HepG2 (cell line): ENCODE measurements around the gene NHSL1. TPM values are rescaled to one million over a fixed set of nuclear protein-coding genes. Genes with fewer than 3 reads are reported as not detected.

Source experiments
- MAZ ChIP-seq, 2 experiments: sonication (generic) in 1 of 2; formaldehyde crosslinking in 1 of 2; IDR thresholded peaks; 2 replicates each; pipeline versions ENCODE4 v1.5.0 to v1.6.1; 2012 to 2020; ENCODE audit warnings: low read depth in 2 of 2, mild to moderate bottlenecking in 2 of 2, borderline replicate concordance in 1 of 2, improper control_type of control experiment in 1 of 2, low read length in 1 of 2, missing genetic modification reagents in 1 of 2, moderate library complexity in 1 of 2
- NPAS2 ChIP-seq: sonication (generic); formaldehyde crosslinking; IDR thresholded peaks from 2 replicates; pipeline ENCODE4 v1.8.0; 2022; ENCODE audit warnings: mild to moderate bottlenecking, missing genetic modification reagents, borderline replicate concordance
- ZNF24 ChIP-seq: fragments of 450-650 bp; IDR thresholded peaks from 2 replicates; pipeline ENCODE4 v1.6.1; 2017; ENCODE audit warnings: antibody characterized with exemption, mild to moderate bottlenecking
- ZNF589 ChIP-seq: sonication (generic); formaldehyde crosslinking; conservative IDR thresholded peaks from 2 replicates; pipeline ENCODE4 v1.8.0; 2022; ENCODE audit warnings: mild to moderate bottlenecking, moderate library complexity, missing genetic modification reagents
- ZNF775 ChIP-seq: sonication (generic); formaldehyde crosslinking; IDR thresholded peaks from 2 replicates; pipeline ENCODE4 v1.4.0; 2020; ENCODE audit warnings: missing genetic modification reagents, mild to moderate bottlenecking, moderate library complexity, borderline replicate concordance
- ZNF790 ChIP-seq: sonication (generic); formaldehyde crosslinking; IDR thresholded peaks from 2 replicates; pipeline ENCODE4 v1.8.0; 2022; ENCODE audit warnings: missing genetic modification reagents, mild to moderate bottlenecking, borderline replicate concordance
- ZNF841 ChIP-seq: sonication (generic); formaldehyde crosslinking; IDR thresholded peaks from 2 replicates; pipeline ENCODE4 v1.8.1; 2023; ENCODE audit warnings: missing genetic modification reagents, borderline replicate concordance
- polyA plus RNA-seq, 8 experiments: library from polyadenylated mRNA; depleted of rRNA in 3 of 8; stranded (reverse) in 7 of 8; unstranded in 1 of 8; fragments of >200 nt; fragmentation: Illumina TruSeq in 4 of 8; extraction: Trizol in 4 of 8; gene quantifications; 2 replicates each; pipeline versions ENCODE4 v1.2.1 to v1.2.3, GENCODE V29; 2011 to 2016; ENCODE audit warnings: low read depth in 4 of 8, missing spikeins in 1 of 8, mixed read lengths in 1 of 8; ENCODE audit not compliant: insufficient read depth in 1 of 8
- total RNA-seq, 5 experiments: library from RNA; depleted of rRNA; stranded (reverse); fragments of >200 nt; fragmentation: Illumina TruSeq; extraction: Trizol; gene quantifications; 2 replicates each; pipeline ENCODE4 v1.2.3, GENCODE V29; 2016; ENCODE audit warnings: low read depth in 1 of 5
- TF ChIP-seq, protein P1 (sequence below): sonication (generic); formaldehyde crosslinking; IDR thresholded peaks from 2 replicates; pipeline ENCODE4 v1.5.0; 2020; ENCODE audit warnings: mild to moderate bottlenecking, missing genetic modification reagents, borderline replicate concordance
- TF ChIP-seq, protein P2 (sequence below): sonication (generic); formaldehyde crosslinking; IDR thresholded peaks from 2 replicates; pipeline ENCODE4 v1.4.0; 2020; ENCODE audit warnings: missing genetic modification reagents, borderline replicate concordance
- TF ChIP-seq, protein P3 (sequence below): sonication (generic); formaldehyde crosslinking; conservative IDR thresholded peaks from 2 replicates; pipeline ENCODE4 v1.4.0; 2020; ENCODE audit warnings: missing genetic modification reagents

The NHSL1 gene
- total and polyA plus RNA-seq, 2 of the 13 experiments (the other 11 are each of a cell fraction or from before 2014, with no cell fraction given): 24.9 to 53.6 TPM

DNA sequence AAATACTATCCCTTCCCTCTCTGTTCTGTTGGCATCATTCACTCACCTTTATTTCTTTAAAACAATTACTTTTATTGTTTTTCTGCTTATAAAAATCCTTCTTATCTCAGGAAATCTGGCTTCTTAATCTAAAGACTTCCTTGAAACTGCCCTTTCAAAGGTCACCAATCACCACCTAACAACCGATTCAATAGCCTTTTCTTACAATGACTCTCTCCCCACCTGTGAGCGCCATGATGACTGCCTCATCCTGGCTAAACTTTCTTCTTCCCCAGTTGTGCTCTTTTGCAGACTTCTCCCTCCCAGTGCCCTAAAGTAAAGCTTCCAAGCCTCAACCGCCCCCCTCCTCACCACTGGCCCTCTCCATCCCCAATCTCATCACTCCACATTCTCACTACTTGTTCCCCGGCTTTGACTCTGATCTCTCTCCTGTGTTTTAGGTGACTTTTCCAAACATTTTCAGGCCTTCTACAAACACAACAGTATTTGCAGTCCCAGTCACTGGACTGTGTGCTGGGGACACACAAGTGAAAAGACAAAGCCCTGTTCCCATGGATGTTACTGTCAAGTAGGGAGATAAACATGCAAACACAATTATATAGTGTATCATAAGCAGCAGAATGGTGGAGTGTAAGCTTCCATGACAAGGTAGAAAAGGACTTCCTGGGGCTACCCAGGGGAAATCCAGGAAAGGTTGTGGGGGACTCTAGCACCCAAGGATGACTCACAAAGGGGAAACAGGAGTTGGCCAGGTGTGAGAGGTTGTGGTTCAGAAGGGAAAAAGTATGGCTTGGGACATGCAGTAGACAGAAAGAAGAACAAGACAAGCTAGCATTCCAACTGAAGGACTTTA is 12.8 kb downstream of the NHSL1 start (continued):
- TF ChIP-seq, protein P1, sequence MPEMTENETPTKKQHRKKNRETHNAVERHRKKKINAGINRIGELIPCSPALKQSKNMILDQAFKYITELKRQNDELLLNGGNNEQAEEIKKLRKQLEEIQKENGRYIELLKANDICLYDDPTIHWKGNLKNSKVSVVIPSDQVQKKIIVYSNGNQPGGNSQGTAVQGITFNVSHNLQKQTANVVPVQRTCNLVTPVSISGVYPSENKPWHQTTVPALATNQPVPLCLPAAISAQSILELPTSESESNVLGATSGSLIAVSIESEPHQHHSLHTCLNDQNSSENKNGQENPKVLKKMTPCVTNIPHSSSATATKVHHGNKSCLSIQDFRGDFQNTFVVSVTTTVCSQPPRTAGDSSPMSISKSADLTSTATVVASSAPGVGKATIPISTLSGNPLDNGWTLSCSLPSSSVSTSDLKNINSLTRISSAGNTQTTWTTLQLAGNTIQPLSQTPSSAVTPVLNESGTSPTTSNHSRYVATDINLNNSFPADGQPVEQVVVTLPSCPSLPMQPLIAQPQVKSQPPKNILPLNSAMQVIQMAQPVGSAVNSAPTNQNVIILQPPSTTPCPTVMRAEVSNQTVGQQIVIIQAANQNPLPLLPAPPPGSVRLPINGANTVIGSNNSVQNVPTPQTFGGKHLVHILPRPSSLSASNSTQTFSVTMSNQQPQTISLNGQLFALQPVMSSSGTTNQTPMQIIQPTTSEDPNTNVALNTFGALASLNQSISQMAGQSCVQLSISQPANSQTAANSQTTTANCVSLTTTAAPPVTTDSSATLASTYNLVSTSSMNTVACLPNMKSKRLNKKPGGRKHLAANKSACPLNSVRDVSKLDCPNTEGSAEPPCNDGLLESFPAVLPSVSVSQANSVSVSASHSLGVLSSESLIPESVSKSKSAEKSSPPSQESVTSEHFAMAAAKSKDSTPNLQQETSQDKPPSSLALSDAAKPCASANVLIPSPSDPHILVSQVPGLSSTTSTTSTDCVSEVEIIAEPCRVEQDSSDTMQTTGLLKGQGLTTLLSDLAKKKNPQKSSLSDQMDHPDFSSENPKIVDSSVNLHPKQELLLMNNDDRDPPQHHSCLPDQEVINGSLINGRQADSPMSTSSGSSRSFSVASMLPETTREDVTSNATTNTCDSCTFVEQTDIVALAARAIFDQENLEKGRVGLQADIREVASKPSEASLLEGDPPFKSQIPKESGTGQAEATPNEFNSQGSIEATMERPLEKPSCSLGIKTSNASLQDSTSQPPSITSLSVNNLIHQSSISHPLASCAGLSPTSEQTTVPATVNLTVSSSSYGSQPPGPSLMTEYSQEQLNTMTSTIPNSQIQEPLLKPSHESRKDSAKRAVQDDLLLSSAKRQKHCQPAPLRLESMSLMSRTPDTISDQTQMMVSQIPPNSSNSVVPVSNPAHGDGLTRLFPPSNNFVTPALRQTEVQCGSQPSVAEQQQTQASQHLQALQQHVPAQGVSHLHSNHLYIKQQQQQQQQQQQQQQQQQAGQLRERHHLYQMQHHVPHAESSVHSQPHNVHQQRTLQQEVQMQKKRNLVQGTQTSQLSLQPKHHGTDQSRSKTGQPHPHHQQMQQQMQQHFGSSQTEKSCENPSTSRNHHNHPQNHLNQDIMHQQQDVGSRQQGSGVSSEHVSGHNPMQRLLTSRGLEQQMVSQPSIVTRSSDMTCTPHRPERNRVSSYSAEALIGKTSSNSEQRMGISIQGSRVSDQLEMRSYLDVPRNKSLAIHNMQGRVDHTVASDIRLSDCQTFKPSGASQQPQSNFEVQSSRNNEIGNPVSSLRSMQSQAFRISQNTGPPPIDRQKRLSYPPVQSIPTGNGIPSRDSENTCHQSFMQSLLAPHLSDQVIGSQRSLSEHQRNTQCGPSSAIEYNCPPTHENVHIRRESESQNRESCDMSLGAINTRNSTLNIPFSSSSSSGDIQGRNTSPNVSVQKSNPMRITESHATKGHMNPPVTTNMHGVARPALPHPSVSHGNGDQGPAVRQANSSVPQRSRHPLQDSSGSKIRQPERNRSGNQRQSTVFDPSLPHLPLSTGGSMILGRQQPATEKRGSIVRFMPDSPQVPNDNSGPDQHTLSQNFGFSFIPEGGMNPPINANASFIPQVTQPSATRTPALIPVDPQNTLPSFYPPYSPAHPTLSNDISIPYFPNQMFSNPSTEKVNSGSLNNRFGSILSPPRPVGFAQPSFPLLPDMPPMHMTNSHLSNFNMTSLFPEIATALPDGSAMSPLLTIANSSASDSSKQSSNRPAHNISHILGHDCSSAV: no peak
- TF ChIP-seq MAZ (IDR thresholded peaks at IDR 0.05; ENCODE audit: borderline replicate concordance, low read depth, low read length) (no peak), MAZ (CRISPR knock-in tag; IDR thresholded peaks at IDR 0.05; ENCODE audit: low read depth) (no peak), ZNF790 (CRISPR knock-in tag) (no peak), ZNF841 (0 out of 2 replicates have a peak, but pooled peaks have one; percentile 26), NPAS2 (CRISPR knock-in tag) (no peak), ZNF775 (CRISPR knock-in tag) (no peak), ZNF589 (no peak), ZNF24 (no peak)
- TF ChIP-seq, protein P2, sequence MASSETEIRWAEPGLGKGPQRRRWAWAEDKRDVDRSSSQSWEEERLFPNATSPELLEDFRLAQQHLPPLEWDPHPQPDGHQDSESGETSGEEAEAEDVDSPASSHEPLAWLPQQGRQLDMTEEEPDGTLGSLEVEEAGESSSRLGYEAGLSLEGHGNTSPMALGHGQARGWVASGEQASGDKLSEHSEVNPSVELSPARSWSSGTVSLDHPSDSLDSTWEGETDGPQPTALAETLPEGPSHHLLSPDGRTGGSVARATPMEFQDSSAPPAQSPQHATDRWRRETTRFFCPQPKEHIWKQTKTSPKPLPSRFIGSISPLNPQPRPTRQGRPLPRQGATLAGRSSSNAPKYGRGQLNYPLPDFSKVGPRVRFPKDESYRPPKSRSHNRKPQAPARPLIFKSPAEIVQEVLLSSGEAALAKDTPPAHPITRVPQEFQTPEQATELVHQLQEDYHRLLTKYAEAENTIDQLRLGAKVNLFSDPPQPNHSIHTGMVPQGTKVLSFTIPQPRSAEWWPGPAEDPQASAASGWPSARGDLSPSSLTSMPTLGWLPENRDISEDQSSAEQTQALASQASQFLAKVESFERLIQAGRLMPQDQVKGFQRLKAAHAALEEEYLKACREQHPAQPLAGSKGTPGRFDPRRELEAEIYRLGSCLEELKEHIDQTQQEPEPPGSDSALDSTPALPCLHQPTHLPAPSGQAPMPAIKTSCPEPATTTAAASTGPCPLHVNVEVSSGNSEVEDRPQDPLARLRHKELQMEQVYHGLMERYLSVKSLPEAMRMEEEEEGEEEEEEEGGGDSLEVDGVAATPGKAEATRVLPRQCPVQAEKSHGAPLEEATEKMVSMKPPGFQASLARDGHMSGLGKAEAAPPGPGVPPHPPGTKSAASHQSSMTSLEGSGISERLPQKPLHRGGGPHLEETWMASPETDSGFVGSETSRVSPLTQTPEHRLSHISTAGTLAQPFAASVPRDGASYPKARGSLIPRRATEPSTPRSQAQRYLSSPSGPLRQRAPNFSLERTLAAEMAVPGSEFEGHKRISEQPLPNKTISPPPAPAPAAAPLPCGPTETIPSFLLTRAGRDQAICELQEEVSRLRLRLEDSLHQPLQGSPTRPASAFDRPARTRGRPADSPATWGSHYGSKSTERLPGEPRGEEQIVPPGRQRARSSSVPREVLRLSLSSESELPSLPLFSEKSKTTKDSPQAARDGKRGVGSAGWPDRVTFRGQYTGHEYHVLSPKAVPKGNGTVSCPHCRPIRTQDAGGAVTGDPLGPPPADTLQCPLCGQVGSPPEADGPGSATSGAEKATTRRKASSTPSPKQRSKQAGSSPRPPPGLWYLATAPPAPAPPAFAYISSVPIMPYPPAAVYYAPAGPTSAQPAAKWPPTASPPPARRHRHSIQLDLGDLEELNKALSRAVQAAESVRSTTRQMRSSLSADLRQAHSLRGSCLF (CRISPR knock-in tag): no peak
- TF ChIP-seq, protein P3, sequence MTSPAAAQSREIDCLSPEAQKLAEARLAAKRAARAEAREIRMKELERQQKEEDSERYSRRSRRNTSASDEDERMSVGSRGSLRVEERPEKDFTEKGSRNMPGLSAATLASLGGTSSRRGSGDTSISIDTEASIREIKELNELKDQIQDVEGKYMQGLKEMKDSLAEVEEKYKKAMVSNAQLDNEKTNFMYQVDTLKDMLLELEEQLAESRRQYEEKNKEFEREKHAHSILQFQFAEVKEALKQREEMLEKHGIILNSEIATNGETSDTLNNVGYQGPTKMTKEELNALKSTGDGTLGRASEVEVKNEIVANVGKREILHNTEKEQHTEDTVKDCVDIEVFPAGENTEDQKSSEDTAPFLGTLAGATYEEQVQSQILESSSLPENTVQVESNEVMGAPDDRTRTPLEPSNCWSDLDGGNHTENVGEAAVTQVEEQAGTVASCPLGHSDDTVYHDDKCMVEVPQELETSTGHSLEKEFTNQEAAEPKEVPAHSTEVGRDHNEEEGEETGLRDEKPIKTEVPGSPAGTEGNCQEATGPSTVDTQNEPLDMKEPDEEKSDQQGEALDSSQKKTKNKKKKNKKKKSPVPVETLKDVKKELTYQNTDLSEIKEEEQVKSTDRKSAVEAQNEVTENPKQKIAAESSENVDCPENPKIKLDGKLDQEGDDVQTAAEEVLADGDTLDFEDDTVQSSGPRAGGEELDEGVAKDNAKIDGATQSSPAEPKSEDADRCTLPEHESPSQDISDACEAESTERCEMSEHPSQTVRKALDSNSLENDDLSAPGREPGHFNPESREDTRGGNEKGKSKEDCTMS (CRISPR knock-in tag): no peak
